PFSK-1 (cell line): ENCODE data around the gene TXNDC11.

Source experiments
- FOXP2 ChIP-seq: optimal IDR thresholded peaks from 2 replicates; pipeline ENCODE3; 2011; ENCODE audit warnings: borderline replicate concordance, control low read depth, inconsistent platforms; ENCODE audit not compliant: insufficient read depth; ENCODE audit errors: extremely low read length, extremely low read depth
- POLR2AphosphoS5 ChIP-seq: IDR thresholded peaks from 2 replicates; pipeline ENCODE4 v1.6.1; 2012; ENCODE audit warnings: low read depth, mild to moderate bottlenecking, control low read depth, low read length, moderate library complexity
- REST ChIP-seq, 2 experiments: IDR thresholded peaks; 2 replicates each; pipeline versions ENCODE4 v1.6.1 to v1.8.0; 2011 to 2012; ENCODE audit warnings: low read depth in 2 of 2, low read length in 2 of 2, control low read depth in 1 of 2, inconsistent platforms in 1 of 2, mild to moderate bottlenecking in 1 of 2, moderate library complexity in 1 of 2; ENCODE audit not compliant: insufficient read depth in 1 of 2
- SIN3A ChIP-seq: IDR thresholded peaks from 2 replicates; pipeline ENCODE4 v1.6.1; 2012; ENCODE audit warnings: mild to moderate bottlenecking, low read length, moderate library complexity, borderline replicate concordance; ENCODE audit not compliant: insufficient read depth
- TAF1 ChIP-seq: IDR thresholded peaks from 2 replicates; pipeline ENCODE4 v1.6.1; 2012; ENCODE audit warnings: low read length, control low read depth, borderline replicate concordance; ENCODE audit not compliant: insufficient read depth

- no peak for TF ChIP-seq REST (IDR thresholded peaks at IDR 0.05; ENCODE audit: insufficient read depth in 1 of 2, low read depth in 2 of 2, low read length in 2 of 2)
- TF ChIP-seq TAF1: no peak
- no peak for TF ChIP-seq POLR2AphosphoS5
- TF ChIP-seq FOXP2: no peak
- TF ChIP-seq SIN3A: no peak
These were observed 13.6 kb upstream of the TXNDC11 start for GRCh38 chr16:11756248-11756647.
